GM23338 (cell line): ENCODE data around the gene SLC26A11. TPM values are rescaled to one million over a fixed set of nuclear protein-coding genes. Genes with fewer than 3 reads are reported as not detected.

Source experiments
- ATAC-seq: fragments of 200-7000 bp; cut with Tn5 transposase; 3 replicates; pipeline ENCODE4 v1.9.1; 2020
- DNase-seq: peaks from one replicate; pipeline ENCODE4 v3.0.0-alpha.2; 2015; ENCODE audit warnings: low spot score
- H2AFZ ChIP-seq: fragments of 200-600 bp; sonication (generic); 2 replicates; pipeline ENCODE4 v1.8.0; 2016; ENCODE audit warnings: antibody characterized with exemption, mild to moderate bottlenecking, moderate library complexity
- H3F3A ChIP-seq: fragments of 200-600 bp; sonication (generic); replicated peaks from 2 replicates; pipeline ENCODE4 v1.8.0; 2017; ENCODE audit warnings: antibody characterized with exemption, mixed run types, low read depth
- H3K27ac ChIP-seq: fragments of 200-600 bp; sonication (generic); 2 replicates; pipeline ENCODE4 v1.6.1; 2016; ENCODE audit warnings: low read depth
- H3K27me3 ChIP-seq: fragments of 200-600 bp; sonication (generic); 2 replicates; pipeline ENCODE4 v1.8.0; 2016; ENCODE audit warnings: mild to moderate bottlenecking, mixed run types, moderate library complexity; ENCODE audit not compliant: insufficient read depth
- H3K36me3 ChIP-seq: fragments of 200-600 bp; sonication (generic); 2 replicates; pipeline ENCODE4 v1.8.0; 2016; ENCODE audit warnings: mild to moderate bottlenecking; ENCODE audit not compliant: insufficient read depth
- H3K4me1 ChIP-seq: fragments of 200-600 bp; sonication (generic); 2 replicates; pipeline ENCODE4 v1.8.0; 2016; ENCODE audit warnings: mild to moderate bottlenecking, moderate library complexity; ENCODE audit not compliant: insufficient read depth
- H3K4me2 ChIP-seq: fragments of 200-600 bp; sonication (generic); 2 replicates; pipeline ENCODE4 v1.7.1; 2017; ENCODE audit warnings: mixed run types
- H3K4me3 ChIP-seq: fragments of 200-600 bp; sonication (generic); 2 replicates; pipeline ENCODE4 v1.6.1; 2016; ENCODE audit warnings: mixed run types
- H3K79me2 ChIP-seq: fragments of 200-600 bp; sonication (generic); replicated peaks from 2 replicates; pipeline ENCODE4 v1.8.0; 2017; ENCODE audit warnings: mild to moderate bottlenecking; ENCODE audit not compliant: insufficient read depth
- H3K9me2 ChIP-seq: fragments of 200-600 bp; sonication (generic); 2 replicates; pipeline ENCODE4 v1.8.0; 2017; ENCODE audit not compliant: insufficient read depth
- H4K20me1 ChIP-seq: fragments of 200-600 bp; sonication (generic); replicated peaks from 2 replicates; pipeline ENCODE4 v1.8.0; 2017; ENCODE audit warnings: mild to moderate bottlenecking; ENCODE audit not compliant: insufficient read depth
- H3K27ac Mint-ChIP-seq: 2 replicates; pipeline ENCODE4 v1.8.0; 2020; ENCODE audit warnings: inconsistent platforms, mild to moderate bottlenecking, moderate library complexity, mixed read lengths
- H3K27me3 Mint-ChIP-seq: 3 replicates; pipeline ENCODE4 v1.8.0; 2022; ENCODE audit warnings: low read depth, mild to moderate bottlenecking, moderate library complexity, mixed read lengths, inconsistent platforms; ENCODE audit not compliant: insufficient read depth, poor library complexity
- H3K36me3 Mint-ChIP-seq: 3 replicates; pipeline ENCODE4 v1.8.0; 2021; ENCODE audit warnings: low read depth, mild to moderate bottlenecking, inconsistent platforms, moderate library complexity, mixed read lengths
- H3K4me1 Mint-ChIP-seq: 3 replicates; pipeline ENCODE4 v1.8.0; 2020; ENCODE audit warnings: mild to moderate bottlenecking, inconsistent platforms, mixed read lengths
- H3K4me3 Mint-ChIP-seq: 3 replicates; pipeline ENCODE4 v1.8.0; 2021; ENCODE audit warnings: moderate library complexity, mild to moderate bottlenecking, inconsistent platforms, mixed read lengths
- H3K9me3 Mint-ChIP-seq: 3 replicates; pipeline ENCODE4 v1.8.0; 2020; ENCODE audit warnings: moderate library complexity, mild to moderate bottlenecking, inconsistent platforms, mixed read lengths
- CREB1 ChIP-seq: fragments of 250-450 bp; sonication (Bioruptor Pico); IDR thresholded peaks from 2 replicates; pipeline ENCODE4 v1.5.0; 2020; ENCODE audit warnings: low read depth, mild to moderate bottlenecking, moderate library complexity
- EZH2 ChIP-seq: fragments of 200-600 bp; sonication (generic); IDR thresholded peaks from one replicate; pipeline ENCODE4 v1.8.0; 2017; ENCODE audit warnings: antibody characterized with exemption, mild to moderate bottlenecking, low read depth; ENCODE audit not compliant: unreplicated experiment
- EZH2phosphoT487 ChIP-seq: fragments of 200-600 bp; sonication (generic); IDR thresholded peaks from one replicate; pipeline ENCODE4 v1.8.1; 2018; ENCODE audit warnings: antibody characterized with exemption; ENCODE audit not compliant: unreplicated experiment
- JUNB ChIP-seq: IDR thresholded peaks from one replicate; pipeline ENCODE4 v1.6.1; 2016; ENCODE audit warnings: antibody characterized with exemption; ENCODE audit not compliant: unreplicated experiment
- NANOG ChIP-seq: IDR thresholded peaks from 2 replicates; pipeline ENCODE4 v1.6.1; 2016; ENCODE audit warnings: antibody characterized with exemption, borderline replicate concordance
- POLR2AphosphoS5 ChIP-seq: IDR thresholded peaks from 2 replicates; pipeline ENCODE4 v1.6.1; 2016; ENCODE audit warnings: antibody characterized with exemption, low read depth
- STAT1 ChIP-seq: IDR thresholded peaks from one replicate; pipeline ENCODE4 v1.6.1; 2016; ENCODE audit warnings: antibody characterized with exemption; ENCODE audit not compliant: unreplicated experiment
- ZNF114 ChIP-seq: fragments of 250-450 bp; sonication (Bioruptor Pico); IDR thresholded peaks from 2 replicates; pipeline ENCODE4 v1.5.0; 2020; ENCODE audit warnings: mild to moderate bottlenecking, moderate library complexity
- ZNF331 ChIP-seq: fragments of 250-450 bp; sonication (Bioruptor Pico); IDR thresholded peaks from 2 replicates; pipeline ENCODE4 v1.5.0; 2020; ENCODE audit warnings: low read depth, mild to moderate bottlenecking, moderate library complexity
- polyA plus RNA-seq: library from polyadenylated mRNA; unstranded; fragments of >200 nt; fragmentation: Nextera tagmentation; extraction: Ambion mirVana; gene quantifications from 2 replicates; pipeline ENCODE4 v1.2.1, GENCODE V29; 2016
- total RNA-seq: library from RNA; depleted of rRNA; stranded (reverse); fragments of >200 nt; shearing (Covaris generic); gene quantifications from 2 replicates; pipeline ENCODE4 v1.2.3, GENCODE V29; 2014
- TF ChIP-seq, protein P1 (sequence below): fragments of 250-450 bp; sonication (Bioruptor Pico); IDR thresholded peaks from 2 replicates; pipeline ENCODE4 v1.5.0; 2020; ENCODE audit warnings: mild to moderate bottlenecking, moderate library complexity
- TF ChIP-seq, protein P2 (sequence below), 2 experiments: fragments of 200-600 bp in 1 of 2; sonication (generic) in 1 of 2; conservative IDR thresholded peaks; 2 replicates each; pipeline versions ENCODE4 v1.5.1 to v1.6.1; 2016 to 2017; ENCODE audit warnings: antibody characterized with exemption in 2 of 2, low read depth in 2 of 2, mild to moderate bottlenecking in 2 of 2, moderate library complexity in 1 of 2
- TF ChIP-seq, protein P3 (sequence below): IDR thresholded peaks from 2 replicates; pipeline ENCODE4 v1.6.1; 2016; ENCODE audit warnings: antibody characterized with exemption
- TF ChIP-seq, protein P4 (sequence below): IDR thresholded peaks from one replicate; pipeline ENCODE4 v1.6.1; 2018; ENCODE audit warnings: antibody characterized with exemption; ENCODE audit not compliant: unreplicated experiment

The SLC26A11 gene
- total and polyA plus RNA-seq, 2 experiments from 2014 or later: 10.9 to 23.0 TPM

GRCh38 chr17:80173916-80174315 is 46.3 kb upstream of the SLC26A11 start:
- H3K9me3 Mint-ChIP-seq: no peaks in the 10 kb centered on the region
- ATAC-seq: no peak
- H3K9me2 ChIP-seq: no peaks in the 10 kb centered on the region

More at GRCh38 chr17:80173916-80174315, 46.3 kb upstream of the SLC26A11 start:
- peaks cover 4% of the 10 kb centered on the region for H3K4me1 Mint-ChIP-seq
- Histone ChIP-seq H3K36me3 (no peaks in the 10 kb centered on the region), H3K79me2 (no peaks in the 10 kb centered on the region), H2AFZ (no peak overlapping the region), H3K27ac (no peak overlapping the region), H3K4me1 (no peaks in the 10 kb centered on the region), H3F3A (no peaks in the 10 kb centered on the region), H4K20me1 (no peaks in the 10 kb centered on the region), H3K4me3 (no peak overlapping the region), H3K27me3 (no peaks in the 10 kb centered on the region), H3K4me2 (no peak overlapping the region)
- H3K27ac Mint-ChIP-seq: no peak overlapping the region
- no peak for DNase-seq
- no peak for TF ChIP-seq STAT1
- TF ChIP-seq ZNF331: no peak
- TF ChIP-seq, protein P1, sequence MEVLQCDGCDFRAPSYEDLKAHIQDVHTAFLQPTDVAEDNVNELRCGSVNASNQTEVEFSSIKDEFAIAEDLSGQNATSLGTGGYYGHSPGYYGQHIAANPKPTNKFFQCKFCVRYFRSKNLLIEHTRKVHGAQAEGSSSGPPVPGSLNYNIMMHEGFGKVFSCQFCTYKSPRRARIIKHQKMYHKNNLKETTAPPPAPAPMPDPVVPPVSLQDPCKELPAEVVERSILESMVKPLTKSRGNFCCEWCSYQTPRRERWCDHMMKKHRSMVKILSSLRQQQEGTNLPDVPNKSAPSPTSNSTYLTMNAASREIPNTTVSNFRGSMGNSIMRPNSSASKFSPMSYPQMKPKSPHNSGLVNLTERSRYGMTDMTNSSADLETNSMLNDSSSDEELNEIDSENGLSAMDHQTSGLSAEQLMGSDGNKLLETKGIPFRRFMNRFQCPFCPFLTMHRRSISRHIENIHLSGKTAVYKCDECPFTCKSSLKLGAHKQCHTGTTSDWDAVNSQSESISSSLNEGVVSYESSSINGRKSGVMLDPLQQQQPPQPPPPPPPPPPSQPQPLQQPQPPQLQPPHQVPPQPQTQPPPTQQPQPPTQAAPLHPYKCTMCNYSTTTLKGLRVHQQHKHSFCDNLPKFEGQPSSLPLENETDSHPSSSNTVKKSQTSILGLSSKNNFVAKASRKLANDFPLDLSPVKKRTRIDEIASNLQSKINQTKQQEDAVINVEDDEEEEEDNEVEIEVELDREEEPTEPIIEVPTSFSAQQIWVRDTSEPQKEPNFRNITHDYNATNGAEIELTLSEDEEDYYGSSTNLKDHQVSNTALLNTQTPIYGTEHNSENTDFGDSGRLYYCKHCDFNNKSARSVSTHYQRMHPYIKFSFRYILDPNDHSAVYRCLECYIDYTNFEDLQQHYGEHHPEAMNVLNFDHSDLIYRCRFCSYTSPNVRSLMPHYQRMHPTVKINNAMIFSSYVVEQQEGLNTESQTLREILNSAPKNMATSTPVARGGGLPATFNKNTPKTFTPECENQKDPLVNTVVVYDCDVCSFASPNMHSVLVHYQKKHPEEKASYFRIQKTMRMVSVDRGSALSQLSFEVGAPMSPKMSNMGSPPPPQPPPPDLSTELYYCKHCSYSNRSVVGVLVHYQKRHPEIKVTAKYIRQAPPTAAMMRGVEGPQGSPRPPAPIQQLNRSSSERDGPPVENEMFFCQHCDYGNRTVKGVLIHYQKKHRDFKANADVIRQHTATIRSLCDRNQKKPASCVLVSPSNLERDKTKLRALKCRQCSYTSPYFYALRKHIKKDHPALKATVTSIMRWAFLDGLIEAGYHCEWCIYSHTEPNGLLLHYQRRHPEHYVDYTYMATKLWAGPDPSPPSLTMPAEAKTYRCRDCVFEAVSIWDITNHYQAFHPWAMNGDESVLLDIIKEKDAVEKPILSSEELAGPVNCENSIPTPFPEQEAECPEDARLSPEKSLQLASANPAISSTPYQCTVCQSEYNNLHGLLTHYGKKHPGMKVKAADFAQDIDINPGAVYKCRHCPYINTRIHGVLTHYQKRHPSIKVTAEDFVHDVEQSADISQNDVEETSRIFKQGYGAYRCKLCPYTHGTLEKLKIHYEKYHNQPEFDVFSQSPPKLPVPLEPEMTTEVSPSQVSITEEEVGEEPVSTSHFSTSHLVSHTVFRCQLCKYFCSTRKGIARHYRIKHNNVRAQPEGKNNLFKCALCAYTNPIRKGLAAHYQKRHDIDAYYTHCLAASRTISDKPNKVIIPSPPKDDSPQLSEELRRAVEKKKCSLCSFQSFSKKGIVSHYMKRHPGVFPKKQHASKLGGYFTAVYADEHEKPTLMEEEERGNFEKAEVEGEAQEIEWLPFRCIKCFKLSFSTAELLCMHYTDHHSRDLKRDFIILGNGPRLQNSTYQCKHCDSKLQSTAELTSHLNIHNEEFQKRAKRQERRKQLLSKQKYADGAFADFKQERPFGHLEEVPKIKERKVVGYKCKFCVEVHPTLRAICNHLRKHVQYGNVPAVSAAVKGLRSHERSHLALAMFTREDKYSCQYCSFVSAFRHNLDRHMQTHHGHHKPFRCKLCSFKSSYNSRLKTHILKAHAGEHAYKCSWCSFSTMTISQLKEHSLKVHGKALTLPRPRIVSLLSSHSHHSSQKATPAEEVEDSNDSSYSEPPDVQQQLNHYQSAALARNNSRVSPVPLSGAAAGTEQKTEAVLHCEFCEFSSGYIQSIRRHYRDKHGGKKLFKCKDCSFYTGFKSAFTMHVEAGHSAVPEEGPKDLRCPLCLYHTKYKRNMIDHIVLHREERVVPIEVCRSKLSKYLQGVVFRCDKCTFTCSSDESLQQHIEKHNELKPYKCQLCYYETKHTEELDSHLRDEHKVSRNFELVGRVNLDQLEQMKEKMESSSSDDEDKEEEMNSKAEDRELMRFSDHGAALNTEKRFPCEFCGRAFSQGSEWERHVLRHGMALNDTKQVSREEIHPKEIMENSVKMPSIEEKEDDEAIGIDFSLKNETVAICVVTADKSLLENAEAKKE: no peak
- no peak for TF ChIP-seq CREB1 (CRISPR knock-in tag)
- TF ChIP-seq EZH2phosphoT487: no peak
- TF ChIP-seq POLR2AphosphoS5: no peak
- TF ChIP-seq, protein P2, sequence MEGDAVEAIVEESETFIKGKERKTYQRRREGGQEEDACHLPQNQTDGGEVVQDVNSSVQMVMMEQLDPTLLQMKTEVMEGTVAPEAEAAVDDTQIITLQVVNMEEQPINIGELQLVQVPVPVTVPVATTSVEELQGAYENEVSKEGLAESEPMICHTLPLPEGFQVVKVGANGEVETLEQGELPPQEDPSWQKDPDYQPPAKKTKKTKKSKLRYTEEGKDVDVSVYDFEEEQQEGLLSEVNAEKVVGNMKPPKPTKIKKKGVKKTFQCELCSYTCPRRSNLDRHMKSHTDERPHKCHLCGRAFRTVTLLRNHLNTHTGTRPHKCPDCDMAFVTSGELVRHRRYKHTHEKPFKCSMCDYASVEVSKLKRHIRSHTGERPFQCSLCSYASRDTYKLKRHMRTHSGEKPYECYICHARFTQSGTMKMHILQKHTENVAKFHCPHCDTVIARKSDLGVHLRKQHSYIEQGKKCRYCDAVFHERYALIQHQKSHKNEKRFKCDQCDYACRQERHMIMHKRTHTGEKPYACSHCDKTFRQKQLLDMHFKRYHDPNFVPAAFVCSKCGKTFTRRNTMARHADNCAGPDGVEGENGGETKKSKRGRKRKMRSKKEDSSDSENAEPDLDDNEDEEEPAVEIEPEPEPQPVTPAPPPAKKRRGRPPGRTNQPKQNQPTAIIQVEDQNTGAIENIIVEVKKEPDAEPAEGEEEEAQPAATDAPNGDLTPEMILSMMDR (conservative IDR thresholded peaks at IDR 0.05; ENCODE audit: low read depth in 2 of 2): no peak
- no peak for TF ChIP-seq ZNF114
- TF ChIP-seq, protein P3, sequence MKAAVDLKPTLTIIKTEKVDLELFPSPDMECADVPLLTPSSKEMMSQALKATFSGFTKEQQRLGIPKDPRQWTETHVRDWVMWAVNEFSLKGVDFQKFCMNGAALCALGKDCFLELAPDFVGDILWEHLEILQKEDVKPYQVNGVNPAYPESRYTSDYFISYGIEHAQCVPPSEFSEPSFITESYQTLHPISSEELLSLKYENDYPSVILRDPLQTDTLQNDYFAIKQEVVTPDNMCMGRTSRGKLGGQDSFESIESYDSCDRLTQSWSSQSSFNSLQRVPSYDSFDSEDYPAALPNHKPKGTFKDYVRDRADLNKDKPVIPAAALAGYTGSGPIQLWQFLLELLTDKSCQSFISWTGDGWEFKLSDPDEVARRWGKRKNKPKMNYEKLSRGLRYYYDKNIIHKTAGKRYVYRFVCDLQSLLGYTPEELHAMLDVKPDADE: no peak
- TF ChIP-seq, protein P4, sequence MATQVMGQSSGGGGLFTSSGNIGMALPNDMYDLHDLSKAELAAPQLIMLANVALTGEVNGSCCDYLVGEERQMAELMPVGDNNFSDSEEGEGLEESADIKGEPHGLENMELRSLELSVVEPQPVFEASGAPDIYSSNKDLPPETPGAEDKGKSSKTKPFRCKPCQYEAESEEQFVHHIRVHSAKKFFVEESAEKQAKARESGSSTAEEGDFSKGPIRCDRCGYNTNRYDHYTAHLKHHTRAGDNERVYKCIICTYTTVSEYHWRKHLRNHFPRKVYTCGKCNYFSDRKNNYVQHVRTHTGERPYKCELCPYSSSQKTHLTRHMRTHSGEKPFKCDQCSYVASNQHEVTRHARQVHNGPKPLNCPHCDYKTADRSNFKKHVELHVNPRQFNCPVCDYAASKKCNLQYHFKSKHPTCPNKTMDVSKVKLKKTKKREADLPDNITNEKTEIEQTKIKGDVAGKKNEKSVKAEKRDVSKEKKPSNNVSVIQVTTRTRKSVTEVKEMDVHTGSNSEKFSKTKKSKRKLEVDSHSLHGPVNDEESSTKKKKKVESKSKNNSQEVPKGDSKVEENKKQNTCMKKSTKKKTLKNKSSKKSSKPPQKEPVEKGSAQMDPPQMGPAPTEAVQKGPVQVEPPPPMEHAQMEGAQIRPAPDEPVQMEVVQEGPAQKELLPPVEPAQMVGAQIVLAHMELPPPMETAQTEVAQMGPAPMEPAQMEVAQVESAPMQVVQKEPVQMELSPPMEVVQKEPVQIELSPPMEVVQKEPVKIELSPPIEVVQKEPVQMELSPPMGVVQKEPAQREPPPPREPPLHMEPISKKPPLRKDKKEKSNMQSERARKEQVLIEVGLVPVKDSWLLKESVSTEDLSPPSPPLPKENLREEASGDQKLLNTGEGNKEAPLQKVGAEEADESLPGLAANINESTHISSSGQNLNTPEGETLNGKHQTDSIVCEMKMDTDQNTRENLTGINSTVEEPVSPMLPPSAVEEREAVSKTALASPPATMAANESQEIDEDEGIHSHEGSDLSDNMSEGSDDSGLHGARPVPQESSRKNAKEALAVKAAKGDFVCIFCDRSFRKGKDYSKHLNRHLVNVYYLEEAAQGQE: no peak
- no peak for TF ChIP-seq JUNB
- no peak for TF ChIP-seq EZH2
- TF ChIP-seq NANOG: no peak
- peaks cover 11% of the 10 kb centered on the region for H3K27me3 Mint-ChIP-seq
- H3K4me3 Mint-ChIP-seq: no peak overlapping the region
- no peaks in the 10 kb centered on the region for H3K36me3 Mint-ChIP-seq
